ENCODE data around the gene TMEM255B. TPM values are rescaled to one million over a fixed set of nuclear protein-coding genes. Genes with fewer than 3 reads are reported as not detected.

The TMEM255B gene
- total and polyA plus RNA-seq, 9 donors, result 0.60 to 18.6 (median 7.9) TPM

DNA sequence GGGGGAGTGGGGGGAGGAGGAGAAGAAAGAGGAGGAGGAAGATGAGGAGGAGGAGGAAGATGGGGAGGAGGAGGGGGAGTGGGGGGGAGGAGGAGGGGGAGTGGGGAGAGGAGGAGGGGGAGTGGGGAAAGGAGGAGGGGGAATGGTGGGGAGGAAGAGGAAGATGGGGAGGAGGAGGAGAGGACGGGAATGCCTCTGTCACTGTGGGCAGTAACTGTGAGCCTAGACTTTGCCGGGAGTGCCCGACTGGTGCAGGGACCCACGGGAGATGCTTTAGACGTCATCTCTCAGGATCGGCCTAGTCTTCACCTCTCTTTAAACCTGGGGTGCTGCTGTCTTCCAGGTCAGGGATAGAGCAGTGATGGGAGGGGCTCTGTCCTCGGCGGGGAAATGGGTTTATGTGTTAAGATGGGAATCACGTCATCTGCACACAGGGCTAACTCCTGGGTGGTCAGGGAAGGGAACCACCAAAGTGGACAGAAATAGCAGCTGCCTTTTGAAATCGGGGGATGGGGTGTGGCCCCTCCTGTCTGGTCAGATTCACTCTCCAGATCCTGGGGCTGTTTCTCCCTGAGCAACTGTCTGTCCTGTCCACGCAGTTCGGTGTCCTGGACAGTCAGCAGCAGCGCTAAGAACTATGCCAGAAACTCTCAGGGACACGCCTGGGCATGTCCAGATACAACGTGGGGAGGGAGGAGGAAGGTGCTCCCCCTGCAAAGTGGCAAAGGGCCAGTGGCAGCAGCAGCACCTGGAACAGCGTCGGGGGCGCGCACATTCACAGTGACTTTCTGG is 77.9 kb downstream of the TMEM255B start:
- peaks cover 24% of the 10 kb centered on the region for H3K4me1 ChIP-seq (ENCODE audit: insufficient read depth)
- no peaks in the 10 kb centered on the region for H3K9me3 ChIP-seq
- intact Hi-C loops (cut with DNase I), result no loop called here
- peak overlapping the region; percentile 52 to 86 for H3K27ac ChIP-seq
- 20 to 24% (median 22%) methylated on average over 17 to 19 of the region's 19 CpGs for WGBS, 3 donors
- no peaks in the 10 kb centered on the region for H3K36me3 ChIP-seq
- peak; percentile 65 to 76 (median 72) for DNase-seq
- H3K27me3 ChIP-seq, result no peaks in the 10 kb centered on the region
- TF ChIP-seq, protein P1, sequence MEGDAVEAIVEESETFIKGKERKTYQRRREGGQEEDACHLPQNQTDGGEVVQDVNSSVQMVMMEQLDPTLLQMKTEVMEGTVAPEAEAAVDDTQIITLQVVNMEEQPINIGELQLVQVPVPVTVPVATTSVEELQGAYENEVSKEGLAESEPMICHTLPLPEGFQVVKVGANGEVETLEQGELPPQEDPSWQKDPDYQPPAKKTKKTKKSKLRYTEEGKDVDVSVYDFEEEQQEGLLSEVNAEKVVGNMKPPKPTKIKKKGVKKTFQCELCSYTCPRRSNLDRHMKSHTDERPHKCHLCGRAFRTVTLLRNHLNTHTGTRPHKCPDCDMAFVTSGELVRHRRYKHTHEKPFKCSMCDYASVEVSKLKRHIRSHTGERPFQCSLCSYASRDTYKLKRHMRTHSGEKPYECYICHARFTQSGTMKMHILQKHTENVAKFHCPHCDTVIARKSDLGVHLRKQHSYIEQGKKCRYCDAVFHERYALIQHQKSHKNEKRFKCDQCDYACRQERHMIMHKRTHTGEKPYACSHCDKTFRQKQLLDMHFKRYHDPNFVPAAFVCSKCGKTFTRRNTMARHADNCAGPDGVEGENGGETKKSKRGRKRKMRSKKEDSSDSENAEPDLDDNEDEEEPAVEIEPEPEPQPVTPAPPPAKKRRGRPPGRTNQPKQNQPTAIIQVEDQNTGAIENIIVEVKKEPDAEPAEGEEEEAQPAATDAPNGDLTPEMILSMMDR (IDR thresholded peaks at IDR 0.05), result no peak
- TF ChIP-seq EP300 (IDR thresholded peaks at IDR 0.05) (no peak), POLR2A (IDR thresholded peaks at IDR 0.05) (no peak)
- no peak overlapping the region for H3K4me3 ChIP-seq

DNA sequence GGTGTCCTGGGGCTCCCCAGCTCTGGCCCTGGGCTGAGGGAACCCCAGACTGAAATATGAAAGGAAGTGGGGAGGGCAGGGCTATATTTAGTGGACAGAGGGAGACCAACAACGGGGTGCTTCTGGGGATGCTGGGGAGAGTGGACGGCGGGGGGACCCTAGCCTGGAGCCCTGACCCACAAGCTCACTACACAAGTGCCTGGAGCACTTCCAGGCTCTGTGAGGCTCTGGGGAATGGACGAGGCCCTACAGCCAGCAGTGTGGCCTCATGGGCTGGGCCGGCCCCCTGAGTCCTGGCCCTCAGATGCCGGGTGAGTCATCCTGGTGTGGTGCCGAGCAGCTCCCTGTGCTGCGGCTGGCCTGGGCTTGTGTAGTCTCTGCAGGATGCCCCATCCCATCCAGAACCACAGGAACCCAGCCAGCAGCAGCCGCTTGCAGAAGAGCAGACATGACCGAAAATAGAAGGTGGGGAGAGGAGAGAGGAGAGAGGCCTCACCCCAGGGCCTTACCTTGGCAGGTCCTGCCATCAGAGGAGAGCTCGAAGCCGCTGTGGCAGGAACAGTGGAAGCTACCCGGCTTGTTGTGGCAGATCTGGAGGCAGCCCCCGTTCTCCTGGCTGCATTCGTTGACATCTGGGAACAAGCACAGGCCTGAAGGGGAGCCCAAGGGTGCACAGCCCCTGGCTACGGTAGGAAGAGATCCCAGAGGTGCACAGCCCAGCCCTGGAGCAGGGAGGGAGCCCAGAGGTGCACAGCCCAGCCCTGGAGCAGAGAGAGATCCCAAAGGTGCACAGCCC is 78.7 kb downstream of the TMEM255B start:
- WGBS, 3 donors, result 5 to 10% (median 8%) methylated on average over 16 of the region's 16 CpGs
- Histone ChIP-seq H3K4me1 (ENCODE audit: insufficient read depth) (peaks cover 24% of the 10 kb centered on the region), H3K27me3 (no peaks in the 10 kb centered on the region), H3K4me3 (peak overlapping the region; percentile 22), H3K9me3 (no peaks in the 10 kb centered on the region), H3K36me3 (no peaks in the 10 kb centered on the region), H3K27ac (peak overlapping the region; percentile 52 to 86)
- TF ChIP-seq, protein P1 (IDR thresholded peaks at IDR 0.05), result no peak
- TF ChIP-seq EP300 (IDR thresholded peaks at IDR 0.05) (no peak), POLR2A (IDR thresholded peaks at IDR 0.05) (no peak)
- intact Hi-C loops (cut with DNase I), result no loop called here
- peak; percentile 94 to 98 (median 96) for DNase-seq

DNA sequence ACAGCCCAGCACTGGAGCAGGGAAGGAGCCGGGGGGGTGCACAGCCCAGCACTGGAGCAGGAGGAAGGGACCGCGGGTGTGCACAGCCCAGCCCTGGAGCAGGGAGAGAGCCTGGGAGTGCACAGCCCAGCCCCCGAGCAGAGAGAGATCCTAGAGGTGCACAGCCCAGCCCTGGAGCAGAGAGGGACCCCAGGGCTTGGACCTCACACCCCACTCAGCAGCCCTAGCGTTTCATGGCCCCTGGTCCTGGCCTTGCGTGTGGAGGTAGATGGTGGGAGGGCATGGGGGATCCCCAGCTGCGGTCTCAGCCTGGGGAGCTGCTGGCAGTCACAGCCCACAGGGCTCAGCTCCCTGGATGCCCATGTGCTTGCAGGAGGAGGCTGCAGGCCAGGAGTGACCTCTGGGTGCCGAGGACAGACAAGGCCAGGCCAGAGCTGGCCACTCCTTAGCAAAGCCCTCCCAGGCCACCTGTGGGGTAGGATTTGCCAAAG is 79.7 kb downstream of the TMEM255B start:
- no peak for TF ChIP-seq EP300 (IDR thresholded peaks at IDR 0.05)
- TF ChIP-seq POLR2A (IDR thresholded peaks at IDR 0.05), result no peak
- TF ChIP-seq, protein P1 (IDR thresholded peaks at IDR 0.05), result no peak
- H3K27me3 ChIP-seq, result no peaks in the 10 kb centered on the region
- DNase-seq, result no peak
- 71 to 75% (median 71%) methylated on average over 8 of the region's 8 CpGs for WGBS, 3 donors
- H3K36me3 ChIP-seq, result no peaks in the 10 kb centered on the region
- no peak overlapping the region for H3K27ac ChIP-seq
- H3K9me3 ChIP-seq, result no peaks in the 10 kb centered on the region
- peak overlapping the region; percentile 22 for H3K4me3 ChIP-seq
- intact Hi-C loops (cut with DNase I), result no loop called here
- H3K4me1 ChIP-seq (ENCODE audit: insufficient read depth), result peaks cover 24% of the 10 kb centered on the region

DNA sequence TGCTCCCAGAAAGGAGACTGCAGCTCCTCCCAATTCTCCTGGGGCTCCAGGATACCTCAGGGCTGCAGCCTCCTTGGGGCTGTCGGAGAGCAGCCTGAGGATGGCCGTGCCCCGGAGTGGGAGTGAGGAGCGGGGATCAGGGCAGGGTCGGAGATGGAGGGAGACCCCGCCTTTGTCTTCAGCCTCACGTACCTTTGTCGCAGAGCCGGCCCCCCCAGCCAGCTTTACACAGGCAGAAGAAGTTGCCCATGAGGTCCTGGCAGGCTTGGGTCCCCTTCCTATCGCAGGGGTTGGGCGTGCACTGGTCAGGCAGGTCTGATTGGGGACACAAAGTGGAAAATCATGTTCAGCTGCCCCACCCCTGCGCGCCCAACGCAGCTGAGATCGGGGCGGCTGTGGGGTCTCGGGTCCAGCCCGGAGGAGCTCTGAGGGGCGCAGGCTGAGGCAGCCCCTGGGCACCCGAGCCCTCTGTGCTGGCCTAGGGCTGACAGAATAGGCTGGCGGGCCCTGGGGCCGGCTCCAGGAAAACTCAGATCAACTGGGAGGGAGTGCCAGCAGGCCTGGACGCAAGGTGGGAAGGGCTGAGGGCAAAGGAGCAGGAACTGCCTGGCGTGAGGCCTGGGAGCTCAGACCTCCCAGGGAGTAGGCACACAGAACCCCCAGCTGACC is 80.6 kb downstream of the TMEM255B start:
- WGBS, 3 donors, result 88 to 93% (median 91%) methylated on average over 24 of the region's 24 CpGs
- intact Hi-C loops (cut with DNase I), result no loop called here
- TF ChIP-seq, protein P1 (IDR thresholded peaks at IDR 0.05), result no peak
- TF ChIP-seq EP300 (IDR thresholded peaks at IDR 0.05), result no peak
- TF ChIP-seq POLR2A (IDR thresholded peaks at IDR 0.05), result no peak

More for the DNA sequence above, 80.6 kb downstream of the TMEM255B start:
- DNase-seq, result peak in 2 of 5 donors; percentile 12 to 41
- no peaks in the 10 kb centered on the region for H3K9me3 ChIP-seq
- peak overlapping the region in 1 of 2 donors; percentile 8 for H3K27ac ChIP-seq
- H3K4me1 ChIP-seq (ENCODE audit: insufficient read depth), result peaks cover 24% of the 10 kb centered on the region
- no peaks in the 10 kb centered on the region for H3K27me3 ChIP-seq
- no peak overlapping the region for H3K4me3 ChIP-seq
- H3K36me3 ChIP-seq, result no peaks in the 10 kb centered on the region
